Endodermal cell (in vitro differentiated cells): Measurements from ENCODE around the gene MBTPS2. TPM values are rescaled to one million over a fixed set of nuclear protein-coding genes. Genes with fewer than 3 reads are reported as not detected.

Experiments used
- DNase-seq: peaks from one replicate; pipeline ENCODE4 v3.0.0-alpha.2; 2017
- H3K27ac ChIP-seq: 2 replicates; pipeline ENCODE4 v1.5.1; 2013; ENCODE audit warnings: mild to moderate bottlenecking, low read depth, low read length, moderate library complexity
- H3K27me3 ChIP-seq: 2 replicates; pipeline ENCODE4 v1.6.1; 2013; ENCODE audit warnings: mild to moderate bottlenecking, low read length, moderate library complexity; ENCODE audit not compliant: insufficient read depth, control insufficient read depth, poor library complexity, severe bottlenecking
- H3K36me3 ChIP-seq: 2 replicates; pipeline ENCODE4 v1.7.0; 2013; ENCODE audit warnings: mild to moderate bottlenecking, low read length, moderate library complexity; ENCODE audit not compliant: control insufficient read depth, insufficient read depth
- H3K4me1 ChIP-seq: one replicate; pipeline ENCODE4 v1.7.0; 2013; ENCODE audit warnings: low read length; ENCODE audit not compliant: control insufficient read depth, insufficient read depth
- H3K4me3 ChIP-seq: 2 replicates; pipeline ENCODE4 v1.5.1; 2013; ENCODE audit warnings: mild to moderate bottlenecking, low read length, moderate library complexity
- H3K9ac ChIP-seq: 2 replicates; pipeline ENCODE4 v1.6.1; 2013; ENCODE audit warnings: mild to moderate bottlenecking, low read length, moderate library complexity; ENCODE audit not compliant: poor library complexity, severe bottlenecking; ENCODE audit errors: extremely low read depth
- H3K9me3 ChIP-seq: 2 replicates; pipeline ENCODE4 v1.6.1; 2013; ENCODE audit warnings: mild to moderate bottlenecking, low read length, moderate library complexity; ENCODE audit not compliant: control insufficient read depth
- H3K27ac Mint-ChIP-seq: 2 replicates; pipeline ENCODE4 v1.8.0; 2020; ENCODE audit warnings: mixed read lengths
- H3K27me3 Mint-ChIP-seq: 2 replicates; pipeline ENCODE4 v1.8.0; 2021; ENCODE audit warnings: mild to moderate bottlenecking, mixed read lengths; ENCODE audit not compliant: insufficient read depth
- H3K36me3 Mint-ChIP-seq: 2 replicates; pipeline ENCODE4 v1.8.0; 2020; ENCODE audit warnings: low read depth, mixed read lengths
- H3K4me1 Mint-ChIP-seq: 2 replicates; pipeline ENCODE4 v1.8.0; 2020; ENCODE audit warnings: mixed read lengths
- H3K4me3 Mint-ChIP-seq: 2 replicates; pipeline ENCODE4 v1.8.0; 2020; ENCODE audit warnings: mild to moderate bottlenecking, moderate library complexity, mixed read lengths
- H3K9me3 Mint-ChIP-seq: 2 replicates; pipeline ENCODE4 v1.8.0; 2020; ENCODE audit warnings: mild to moderate bottlenecking, mixed read lengths
- CTCF ChIP-seq: fragments of 200-600 bp; sonication (generic); conservative IDR thresholded peaks from 2 replicates; pipeline ENCODE4 v1.5.0; 2021; ENCODE audit warnings: antibody characterized with exemption, mild to moderate bottlenecking
- WGBS, 2 experiments: methylation state at CpG; one replicate each; pipeline versions ENCODE4 v1.1.5 to v1.1.7; 2013; ENCODE audit warnings: missing lambda C conversion rate in 2 of 2, mixed read lengths in 1 of 2; ENCODE audit not compliant: insufficient coverage in 1 of 2, insufficient read length in 1 of 2; 5-methylcytosine and 5-hydroxymethylcytosine counted together
- total RNA-seq, 2 donors: library from RNA; stranded (reverse); fragmentation: NEBNext Ultra II Directional in 1 of 2; extraction: Animal tissue kit (Norgen Biotek cat#: 25700) in 1 of 2; gene quantifications; 2 replicates in 1 of 2; 3 replicates in 1 of 2; pipeline ENCODE4 v1.2.1, GENCODE V29; 2021

MBTPS2 gene
- total RNA-seq, 2 donors from 2014 or later = 12.6 to 13.6 TPM

DNA sequence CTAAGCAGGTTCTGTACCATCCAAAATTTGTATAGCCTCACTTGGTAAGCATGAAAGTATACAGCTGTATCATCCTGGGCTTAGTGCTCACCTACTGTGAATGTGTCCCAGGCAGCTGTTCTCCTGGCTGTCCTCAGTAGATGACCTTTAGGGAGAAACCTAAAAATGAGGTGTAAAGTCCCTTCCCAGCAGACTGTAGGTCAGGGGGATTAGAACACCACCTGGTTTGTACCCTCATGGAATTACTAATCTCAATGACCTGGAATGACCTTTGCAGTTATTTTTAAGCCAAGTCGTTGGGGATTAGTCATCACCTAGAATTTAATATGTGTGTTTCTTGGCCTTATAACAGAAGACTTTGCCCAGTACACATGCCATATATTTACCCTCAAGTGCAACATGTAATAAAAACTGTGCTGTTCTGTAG is 39.1 kb upstream of the MBTPS2 start:
- no peaks in the 10 kb centered on the region for H3K9me3 Mint-ChIP-seq
- no peaks in the 10 kb centered on the region for H3K27me3 Mint-ChIP-seq
- no peaks in the 10 kb centered on the region for H3K9me3 ChIP-seq
- no peak overlapping the region for H3K4me3 ChIP-seq
- DNase-seq = no peak
- H3K4me1 Mint-ChIP-seq = peaks cover 20% of the 10 kb centered on the region
- H3K9ac ChIP-seq = no peak overlapping the region
- no peaks in the 10 kb centered on the region for H3K36me3 Mint-ChIP-seq
- no peak overlapping the region for H3K27ac ChIP-seq
- no peaks in the 10 kb centered on the region for H3K36me3 ChIP-seq
- TF ChIP-seq CTCF = no peak
- H3K4me3 Mint-ChIP-seq = no peak overlapping the region
- H3K27me3 ChIP-seq = no peaks in the 10 kb centered on the region
- no peaks in the 10 kb centered on the region for H3K4me1 ChIP-seq
- 100% methylated on average over 1 of the region's 1 CpG; no CpG with 5 or more reads in 1 of the 2 experiments for WGBS, 2 experiments
- no peak overlapping the region for H3K27ac Mint-ChIP-seq

- Mint-ChIP-seq H3K9me3 (no peaks in the 10 kb centered on the region), H3K4me1 (peaks cover 20% of the 10 kb centered on the region), H3K27ac (no peak overlapping the region), H3K4me3 (no peak overlapping the region), H3K27me3 (no peaks in the 10 kb centered on the region), H3K36me3 (no peaks in the 10 kb centered on the region)
- peak; percentile 29 for TF ChIP-seq CTCF
- no peak overlapping the region for H3K27ac ChIP-seq
- no peak for DNase-seq
- no peaks in the 10 kb centered on the region for H3K27me3 ChIP-seq
- 86% methylated on average over 5 of the region's 7 CpGs; no CpG with 5 or more reads in 1 of the 2 experiments for WGBS, 2 experiments
- no peaks in the 10 kb centered on the region for H3K4me1 ChIP-seq
- H3K9me3 ChIP-seq = no peaks in the 10 kb centered on the region
- H3K4me3 ChIP-seq = no peak overlapping the region
- no peaks in the 10 kb centered on the region for H3K36me3 ChIP-seq
- no peak overlapping the region for H3K9ac ChIP-seq
Observed at GRCh38 chrX:21802054-21802670, 37.3 kb upstream of the MBTPS2 start.

DNA sequence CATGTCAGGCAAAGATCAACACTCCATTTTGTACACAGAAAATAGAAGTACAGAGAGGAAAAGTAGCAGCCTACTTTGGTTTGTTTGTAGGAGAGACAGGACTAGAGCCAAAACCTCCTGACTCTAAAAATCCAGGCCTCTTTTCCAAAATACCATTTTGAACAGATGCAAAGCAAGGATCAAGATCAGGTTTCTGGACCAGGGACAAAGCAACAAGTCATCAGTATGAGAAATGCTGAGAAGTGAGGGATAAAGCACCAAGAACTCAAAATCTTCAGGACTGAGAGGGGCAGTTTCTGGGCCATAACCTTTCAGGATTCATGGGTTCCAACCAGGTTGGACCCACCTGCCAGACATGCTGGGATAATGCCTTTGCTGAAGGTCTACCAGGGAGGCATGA is 36.6 kb upstream of the MBTPS2 start:
- Histone ChIP-seq H3K9ac (no peak overlapping the region), H3K4me1 (no peaks in the 10 kb centered on the region), H3K27me3 (no peaks in the 10 kb centered on the region), H3K9me3 (no peaks in the 10 kb centered on the region), H3K4me3 (no peak overlapping the region), H3K36me3 (no peaks in the 10 kb centered on the region), H3K27ac (no peak overlapping the region)
- no peak for DNase-seq
- TF ChIP-seq CTCF = no peak
- no peaks in the 10 kb centered on the region for H3K9me3 Mint-ChIP-seq
- no peak overlapping the region for H3K4me3 Mint-ChIP-seq
- no peaks in the 10 kb centered on the region for H3K27me3 Mint-ChIP-seq
- H3K27ac Mint-ChIP-seq = no peak overlapping the region
- H3K36me3 Mint-ChIP-seq = no peaks in the 10 kb centered on the region
- H3K4me1 Mint-ChIP-seq = peaks cover 18% of the 10 kb centered on the region
